Astrocyte (in vitro differentiated cells and primary cell): ENCODE measurements around the gene EIF4G3.

Source experiments
- EZH2 ChIP-seq: IDR thresholded peaks from 2 replicates; pipeline ENCODE4 v1.6.1; 2012; ENCODE audit warnings: mild to moderate bottlenecking, low read length, inconsistent platforms; ENCODE audit not compliant: insufficient read depth
- TF ChIP-seq, protein P1 (sequence below): IDR thresholded peaks from 2 replicates; pipeline ENCODE4 v1.5.1; 2011; ENCODE audit warnings: low read depth, mild to moderate bottlenecking, inconsistent platforms, low read length, moderate library complexity; ENCODE audit not compliant: insufficient read depth

GRCh38 chr1:20790785-20791184, 385.9 kb downstream of the EIF4G3 start:
- TF ChIP-seq, protein P1, sequence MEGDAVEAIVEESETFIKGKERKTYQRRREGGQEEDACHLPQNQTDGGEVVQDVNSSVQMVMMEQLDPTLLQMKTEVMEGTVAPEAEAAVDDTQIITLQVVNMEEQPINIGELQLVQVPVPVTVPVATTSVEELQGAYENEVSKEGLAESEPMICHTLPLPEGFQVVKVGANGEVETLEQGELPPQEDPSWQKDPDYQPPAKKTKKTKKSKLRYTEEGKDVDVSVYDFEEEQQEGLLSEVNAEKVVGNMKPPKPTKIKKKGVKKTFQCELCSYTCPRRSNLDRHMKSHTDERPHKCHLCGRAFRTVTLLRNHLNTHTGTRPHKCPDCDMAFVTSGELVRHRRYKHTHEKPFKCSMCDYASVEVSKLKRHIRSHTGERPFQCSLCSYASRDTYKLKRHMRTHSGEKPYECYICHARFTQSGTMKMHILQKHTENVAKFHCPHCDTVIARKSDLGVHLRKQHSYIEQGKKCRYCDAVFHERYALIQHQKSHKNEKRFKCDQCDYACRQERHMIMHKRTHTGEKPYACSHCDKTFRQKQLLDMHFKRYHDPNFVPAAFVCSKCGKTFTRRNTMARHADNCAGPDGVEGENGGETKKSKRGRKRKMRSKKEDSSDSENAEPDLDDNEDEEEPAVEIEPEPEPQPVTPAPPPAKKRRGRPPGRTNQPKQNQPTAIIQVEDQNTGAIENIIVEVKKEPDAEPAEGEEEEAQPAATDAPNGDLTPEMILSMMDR = no peak
- TF ChIP-seq EZH2 = no peak
